OCI-LY7 (cell line): ENCODE results near the gene PPP1R7.

Source experiments
- EZH2phosphoT487 ChIP-seq: fragments of 200-600 bp; sonication (generic); IDR thresholded peaks from 2 replicates; pipeline ENCODE4 v1.6.1; 2018; ENCODE audit warnings: low read depth, borderline replicate concordance, mild to moderate bottlenecking, mixed run types, antibody characterized with exemption, low read length, moderate library complexity, mixed read lengths
- TF ChIP-seq, protein P1 (sequence below): fragments of 200-600 bp; sonication (generic); conservative IDR thresholded peaks from 2 replicates; pipeline ENCODE4 v1.5.1; 2014; ENCODE audit warnings: mild to moderate bottlenecking, antibody characterized with exemption, low read length, moderate library complexity, mixed read lengths

DNA sequence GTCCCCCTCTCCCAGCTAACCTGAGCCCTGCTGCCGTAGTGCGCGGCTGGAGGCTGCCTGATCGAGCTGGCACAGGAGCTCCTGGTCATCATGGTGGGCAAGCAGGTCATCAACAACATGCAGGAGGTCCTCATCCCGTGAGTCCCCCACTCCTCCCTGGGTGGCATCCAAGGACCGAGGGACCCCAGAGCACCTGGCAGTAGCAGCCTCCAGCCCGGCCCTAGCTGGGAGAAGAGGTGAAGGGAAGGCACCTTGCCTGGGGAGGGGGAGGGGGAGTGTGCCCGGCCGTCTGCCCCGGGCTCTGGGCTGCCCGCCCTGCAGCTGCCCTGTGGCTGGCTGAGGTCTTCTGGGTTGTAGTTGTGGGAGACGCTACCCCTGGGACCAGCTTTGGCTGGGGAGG is 64.5 kb downstream of the PPP1R7 start:
- TF ChIP-seq, protein P1, sequence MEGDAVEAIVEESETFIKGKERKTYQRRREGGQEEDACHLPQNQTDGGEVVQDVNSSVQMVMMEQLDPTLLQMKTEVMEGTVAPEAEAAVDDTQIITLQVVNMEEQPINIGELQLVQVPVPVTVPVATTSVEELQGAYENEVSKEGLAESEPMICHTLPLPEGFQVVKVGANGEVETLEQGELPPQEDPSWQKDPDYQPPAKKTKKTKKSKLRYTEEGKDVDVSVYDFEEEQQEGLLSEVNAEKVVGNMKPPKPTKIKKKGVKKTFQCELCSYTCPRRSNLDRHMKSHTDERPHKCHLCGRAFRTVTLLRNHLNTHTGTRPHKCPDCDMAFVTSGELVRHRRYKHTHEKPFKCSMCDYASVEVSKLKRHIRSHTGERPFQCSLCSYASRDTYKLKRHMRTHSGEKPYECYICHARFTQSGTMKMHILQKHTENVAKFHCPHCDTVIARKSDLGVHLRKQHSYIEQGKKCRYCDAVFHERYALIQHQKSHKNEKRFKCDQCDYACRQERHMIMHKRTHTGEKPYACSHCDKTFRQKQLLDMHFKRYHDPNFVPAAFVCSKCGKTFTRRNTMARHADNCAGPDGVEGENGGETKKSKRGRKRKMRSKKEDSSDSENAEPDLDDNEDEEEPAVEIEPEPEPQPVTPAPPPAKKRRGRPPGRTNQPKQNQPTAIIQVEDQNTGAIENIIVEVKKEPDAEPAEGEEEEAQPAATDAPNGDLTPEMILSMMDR: no peak
- TF ChIP-seq EZH2phosphoT487: no peak
